Measurements from ENCODE around the gene CHAD.

The CHAD gene

DNA sequence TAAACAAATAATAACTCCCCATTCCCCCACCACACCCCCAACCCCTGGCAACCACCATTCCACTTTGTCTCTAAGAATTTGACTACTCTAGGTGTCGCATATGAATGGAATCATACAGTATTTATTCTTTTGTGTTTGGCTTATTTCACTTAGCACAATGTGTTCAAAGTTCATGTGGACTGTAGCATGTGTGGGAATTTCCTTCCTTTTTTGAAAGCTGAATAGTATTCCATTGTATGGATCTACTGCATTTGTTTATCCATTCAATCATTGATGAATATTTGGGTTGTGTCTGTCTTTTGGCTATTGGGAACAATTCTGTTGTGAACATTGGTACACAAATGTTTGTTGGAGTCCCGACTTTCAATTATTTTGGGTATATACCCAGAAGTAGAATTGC, 45.9 kb downstream of the CHAD start:
- no peak for TF ChIP-seq TAF1 (IDR thresholded peaks at IDR 0.05; ENCODE audit: low read depth)
- TF ChIP-seq, protein P1, sequence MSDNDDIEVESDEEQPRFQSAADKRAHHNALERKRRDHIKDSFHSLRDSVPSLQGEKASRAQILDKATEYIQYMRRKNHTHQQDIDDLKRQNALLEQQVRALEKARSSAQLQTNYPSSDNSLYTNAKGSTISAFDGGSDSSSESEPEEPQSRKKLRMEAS (IDR thresholded peaks at IDR 0.05) = no peak
- TF ChIP-seq, protein P2, sequence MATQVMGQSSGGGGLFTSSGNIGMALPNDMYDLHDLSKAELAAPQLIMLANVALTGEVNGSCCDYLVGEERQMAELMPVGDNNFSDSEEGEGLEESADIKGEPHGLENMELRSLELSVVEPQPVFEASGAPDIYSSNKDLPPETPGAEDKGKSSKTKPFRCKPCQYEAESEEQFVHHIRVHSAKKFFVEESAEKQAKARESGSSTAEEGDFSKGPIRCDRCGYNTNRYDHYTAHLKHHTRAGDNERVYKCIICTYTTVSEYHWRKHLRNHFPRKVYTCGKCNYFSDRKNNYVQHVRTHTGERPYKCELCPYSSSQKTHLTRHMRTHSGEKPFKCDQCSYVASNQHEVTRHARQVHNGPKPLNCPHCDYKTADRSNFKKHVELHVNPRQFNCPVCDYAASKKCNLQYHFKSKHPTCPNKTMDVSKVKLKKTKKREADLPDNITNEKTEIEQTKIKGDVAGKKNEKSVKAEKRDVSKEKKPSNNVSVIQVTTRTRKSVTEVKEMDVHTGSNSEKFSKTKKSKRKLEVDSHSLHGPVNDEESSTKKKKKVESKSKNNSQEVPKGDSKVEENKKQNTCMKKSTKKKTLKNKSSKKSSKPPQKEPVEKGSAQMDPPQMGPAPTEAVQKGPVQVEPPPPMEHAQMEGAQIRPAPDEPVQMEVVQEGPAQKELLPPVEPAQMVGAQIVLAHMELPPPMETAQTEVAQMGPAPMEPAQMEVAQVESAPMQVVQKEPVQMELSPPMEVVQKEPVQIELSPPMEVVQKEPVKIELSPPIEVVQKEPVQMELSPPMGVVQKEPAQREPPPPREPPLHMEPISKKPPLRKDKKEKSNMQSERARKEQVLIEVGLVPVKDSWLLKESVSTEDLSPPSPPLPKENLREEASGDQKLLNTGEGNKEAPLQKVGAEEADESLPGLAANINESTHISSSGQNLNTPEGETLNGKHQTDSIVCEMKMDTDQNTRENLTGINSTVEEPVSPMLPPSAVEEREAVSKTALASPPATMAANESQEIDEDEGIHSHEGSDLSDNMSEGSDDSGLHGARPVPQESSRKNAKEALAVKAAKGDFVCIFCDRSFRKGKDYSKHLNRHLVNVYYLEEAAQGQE (IDR thresholded peaks at IDR 0.05; ENCODE audit: low read depth) = no peak

DNA sequence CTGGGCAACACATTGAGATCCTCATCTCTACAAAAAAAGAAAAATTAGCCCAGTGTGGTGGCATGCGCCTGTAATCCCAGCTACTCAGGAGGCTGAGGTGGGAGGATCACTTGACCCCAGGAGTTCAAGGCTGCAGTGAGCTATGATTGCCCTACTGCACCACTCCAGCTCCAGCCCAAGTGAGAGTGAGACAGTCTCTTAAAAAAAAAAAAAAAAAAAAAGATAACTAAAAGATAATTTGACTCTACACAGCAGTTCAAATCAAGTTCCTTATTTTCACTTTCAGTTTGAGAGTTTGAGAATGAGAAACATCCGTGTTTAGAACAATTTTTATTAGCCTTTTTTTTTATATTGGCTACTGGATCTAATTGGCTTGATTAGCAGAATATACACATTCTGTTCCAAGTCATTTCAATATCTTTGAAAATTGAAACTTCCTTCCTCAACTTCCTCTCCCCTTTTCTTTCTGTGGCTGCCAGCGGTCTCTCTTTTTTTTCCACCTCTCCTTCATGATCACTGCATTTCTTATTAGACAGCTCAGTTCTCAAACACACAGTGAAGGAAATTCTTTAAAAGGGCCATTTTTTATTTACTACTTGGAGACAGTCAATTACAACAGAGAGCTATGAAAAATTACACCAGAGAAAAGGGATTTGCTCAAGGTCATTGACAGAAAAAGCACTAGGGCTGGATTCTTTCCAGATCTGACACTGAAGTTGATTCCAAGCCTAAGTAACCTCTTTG, 47.2 kb downstream of the CHAD start:
- no peak for TF ChIP-seq TEAD4 (IDR thresholded peaks at IDR 0.05)
- TF ChIP-seq EGR1 (IDR thresholded peaks at IDR 0.05) = no peak
- no peak for TF ChIP-seq NFIC (IDR thresholded peaks at IDR 0.05)
- TF ChIP-seq ZBTB7A (IDR thresholded peaks at IDR 0.05; ENCODE audit: low read depth) = no peak
- TF ChIP-seq CEBPB (IDR thresholded peaks at IDR 0.05) = no peak
- TF ChIP-seq TAF1 (IDR thresholded peaks at IDR 0.05; ENCODE audit: low read depth) = no peak
- TF ChIP-seq, protein P3, sequence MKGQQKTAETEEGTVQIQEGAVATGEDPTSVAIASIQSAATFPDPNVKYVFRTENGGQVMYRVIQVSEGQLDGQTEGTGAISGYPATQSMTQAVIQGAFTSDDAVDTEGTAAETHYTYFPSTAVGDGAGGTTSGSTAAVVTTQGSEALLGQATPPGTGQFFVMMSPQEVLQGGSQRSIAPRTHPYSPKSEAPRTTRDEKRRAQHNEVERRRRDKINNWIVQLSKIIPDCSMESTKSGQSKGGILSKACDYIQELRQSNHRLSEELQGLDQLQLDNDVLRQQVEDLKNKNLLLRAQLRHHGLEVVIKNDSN (IDR thresholded peaks at IDR 0.05) = no peak
- TF ChIP-seq FOXM1 (IDR thresholded peaks at IDR 0.05; ENCODE audit: borderline replicate concordance, low read depth) = no peak

DNA sequence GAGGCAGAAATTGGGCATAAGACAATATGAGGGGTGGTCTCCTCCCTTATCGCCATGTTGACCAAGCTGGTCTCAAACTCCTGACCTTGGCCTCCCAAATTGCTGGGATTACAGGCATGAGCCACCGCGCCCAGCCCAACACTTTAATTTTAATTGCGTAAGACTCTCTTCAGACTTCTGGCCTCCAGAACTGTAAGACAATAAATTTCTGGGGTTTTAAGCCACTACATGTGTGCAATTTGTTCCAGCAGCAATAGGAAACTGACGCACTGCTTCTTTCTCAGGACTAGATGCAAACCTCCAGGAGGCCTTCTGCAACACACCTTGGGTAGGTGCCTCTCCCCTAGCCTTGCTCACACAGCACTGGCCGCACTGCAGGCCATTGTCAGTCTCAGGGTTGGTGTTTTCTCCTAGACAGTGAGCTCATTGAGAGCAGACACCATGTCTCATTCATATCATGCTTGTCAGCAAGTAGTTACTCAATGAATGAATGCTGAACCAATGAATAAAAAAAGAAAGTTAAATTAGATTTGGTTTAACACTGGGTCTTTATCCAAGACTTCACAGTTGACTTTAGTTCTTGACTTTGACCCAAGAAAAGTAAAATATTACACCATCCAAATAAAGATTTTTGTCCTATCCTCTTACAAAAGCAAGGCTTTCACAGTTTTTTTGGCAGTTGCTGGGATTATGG, 48.1 kb downstream of the CHAD start:
- TF ChIP-seq YY1 (IDR thresholded peaks at IDR 0.05; ENCODE audit: low read depth) (no peak), CEBPB (IDR thresholded peaks at IDR 0.05) (0 out of 2 replicates have a peak, but pooled peaks have one; percentile 48)

DNA sequence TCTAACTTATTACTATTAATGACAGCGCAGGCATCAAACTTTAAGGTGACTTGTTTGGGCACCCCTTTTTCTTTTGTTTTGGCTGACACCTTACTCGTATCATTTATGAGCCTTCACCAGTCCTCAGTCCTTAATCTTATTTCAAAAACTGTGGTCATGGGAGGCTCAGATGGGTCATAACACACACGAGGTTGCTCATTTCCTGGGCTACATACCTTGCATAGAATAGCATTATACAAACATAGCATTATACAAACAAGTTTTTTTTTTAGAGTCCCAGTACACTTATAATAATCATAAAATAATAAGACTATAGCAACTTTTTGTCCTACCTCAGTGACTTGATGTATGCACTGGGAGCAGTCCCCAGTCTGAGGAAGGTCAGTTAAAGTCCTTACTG, 53.9 kb downstream of the CHAD start:
- no peak for TF ChIP-seq TEAD4 (IDR thresholded peaks at IDR 0.05)
- TF ChIP-seq EP300 (IDR thresholded peaks at IDR 0.05; ENCODE audit: borderline replicate concordance) = no peak
